Measurements from ENCODE around the gene GCNA. TPM values are rescaled to one million over a fixed set of nuclear protein-coding genes. Genes with fewer than 3 reads are reported as not detected.
"Not testable (repeated sequence)": the region's sequence is repeated elsewhere in the genome, so short reads cannot be mapped to it uniquely, and the experiment has no call there.

Gene GCNA
- total RNA-seq, 1 donor = 1.5 TPM

DNA sequence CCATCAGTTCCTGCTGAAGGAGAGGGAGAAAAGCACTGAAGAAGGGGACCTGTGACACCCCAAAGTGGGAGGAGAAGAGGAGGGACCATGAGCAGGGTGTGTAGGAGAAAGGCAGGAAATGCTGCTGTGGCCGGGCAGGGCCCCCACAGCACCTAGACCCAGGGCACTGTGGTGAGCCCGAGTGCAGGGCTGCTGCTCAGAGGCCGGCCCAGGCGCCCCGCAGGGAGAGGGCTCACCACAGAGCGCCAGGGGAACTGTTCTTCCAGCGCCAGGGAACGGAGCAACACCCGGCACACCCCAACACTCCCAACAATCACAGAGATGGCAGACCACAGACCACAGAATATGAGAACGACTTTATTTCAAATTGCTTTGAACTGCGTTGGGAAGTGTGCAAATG lies 84.4 kb downstream of the GCNA start:
- H3K9me3 ChIP-seq (ENCODE audit: low read depth, low read length); H3K4me3 ChIP-seq (ENCODE audit: low read length); H3K27me3 ChIP-seq (ENCODE audit: insufficient read depth, low read length); H3K4me1 ChIP-seq (ENCODE audit: insufficient read depth, low read length): not testable (repeated sequence)

Other genes starting within 250 kb of the GCNA start
- gene TAF1, start 212.1 kb upstream of the GCNA start, total RNA-seq = 61.8 TPM
- gene OGT, start 45.3 kb upstream of the GCNA start, total RNA-seq = 323 TPM
- gene CXCR3, start 40.1 kb downstream of the GCNA start, total RNA-seq = 4.1 TPM
- not detected for gene CXorf49, start 139.8 kb downstream of the GCNA start, total RNA-seq
- not detected for gene CXorf49B, start 184.9 kb downstream of the GCNA start, total RNA-seq

All from mononuclear cell (primary cell).